AG09309 (cell line): ENCODE data around the gene JARID2.

Experiments
- DNase-seq: peaks from one replicate; pipeline ENCODE4 v3.0.0-alpha.2; 2010; ENCODE audit warnings: low read depth
- H3K4me3 ChIP-seq: 2 replicates; pipeline ENCODE4 v1.5.1; 2011; ENCODE audit warnings: mild to moderate bottlenecking, low read depth, low read length, moderate library complexity; ENCODE audit not compliant: control insufficient read depth
- TF ChIP-seq, protein P1 (sequence below): IDR thresholded peaks from 2 replicates; pipeline ENCODE4 v1.5.1; 2011; ENCODE audit warnings: mild to moderate bottlenecking, low read depth, low read length, inconsistent platforms; ENCODE audit not compliant: insufficient read depth, control insufficient read depth; ENCODE audit errors: missing control alignments

Gene JARID2

DNA sequence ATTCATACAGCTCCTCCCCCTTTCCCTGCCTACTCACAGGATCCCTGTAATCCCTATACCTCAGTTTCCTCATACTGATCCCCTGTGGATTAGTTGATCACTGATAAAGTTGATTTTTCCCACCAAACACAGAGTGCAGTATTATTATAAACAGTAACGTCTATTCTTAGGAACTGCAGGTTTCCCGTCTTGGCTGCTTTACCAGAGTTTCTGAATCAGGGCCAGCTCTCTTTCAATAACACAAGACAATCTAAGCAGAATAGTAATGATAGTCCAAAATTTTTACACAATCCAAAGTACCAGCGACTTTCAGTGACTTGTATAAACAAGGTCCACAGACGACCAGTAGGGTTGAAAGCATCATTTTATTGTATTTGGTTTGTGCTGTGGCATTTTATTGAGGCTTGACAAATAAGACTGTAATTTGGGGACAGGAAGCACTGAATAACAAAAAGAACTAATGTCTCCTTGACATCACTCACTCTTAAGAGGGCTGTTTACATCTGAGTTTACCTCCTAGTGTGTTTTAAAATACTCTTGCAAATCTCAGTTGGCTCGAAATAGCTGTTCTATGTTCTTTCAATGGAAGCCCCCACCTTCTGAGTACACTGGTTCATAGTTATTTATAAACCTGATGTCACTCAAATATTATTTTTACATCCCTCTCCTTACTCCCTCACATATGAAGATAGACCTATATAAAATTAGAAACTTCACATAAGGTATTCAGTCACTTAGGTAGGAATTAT is 6.1 kb upstream of the JARID2 start:
- DNase-seq, result no peak
- TF ChIP-seq, protein P1, sequence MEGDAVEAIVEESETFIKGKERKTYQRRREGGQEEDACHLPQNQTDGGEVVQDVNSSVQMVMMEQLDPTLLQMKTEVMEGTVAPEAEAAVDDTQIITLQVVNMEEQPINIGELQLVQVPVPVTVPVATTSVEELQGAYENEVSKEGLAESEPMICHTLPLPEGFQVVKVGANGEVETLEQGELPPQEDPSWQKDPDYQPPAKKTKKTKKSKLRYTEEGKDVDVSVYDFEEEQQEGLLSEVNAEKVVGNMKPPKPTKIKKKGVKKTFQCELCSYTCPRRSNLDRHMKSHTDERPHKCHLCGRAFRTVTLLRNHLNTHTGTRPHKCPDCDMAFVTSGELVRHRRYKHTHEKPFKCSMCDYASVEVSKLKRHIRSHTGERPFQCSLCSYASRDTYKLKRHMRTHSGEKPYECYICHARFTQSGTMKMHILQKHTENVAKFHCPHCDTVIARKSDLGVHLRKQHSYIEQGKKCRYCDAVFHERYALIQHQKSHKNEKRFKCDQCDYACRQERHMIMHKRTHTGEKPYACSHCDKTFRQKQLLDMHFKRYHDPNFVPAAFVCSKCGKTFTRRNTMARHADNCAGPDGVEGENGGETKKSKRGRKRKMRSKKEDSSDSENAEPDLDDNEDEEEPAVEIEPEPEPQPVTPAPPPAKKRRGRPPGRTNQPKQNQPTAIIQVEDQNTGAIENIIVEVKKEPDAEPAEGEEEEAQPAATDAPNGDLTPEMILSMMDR, result no peak
- no peak overlapping the region for H3K4me3 ChIP-seq

DNA sequence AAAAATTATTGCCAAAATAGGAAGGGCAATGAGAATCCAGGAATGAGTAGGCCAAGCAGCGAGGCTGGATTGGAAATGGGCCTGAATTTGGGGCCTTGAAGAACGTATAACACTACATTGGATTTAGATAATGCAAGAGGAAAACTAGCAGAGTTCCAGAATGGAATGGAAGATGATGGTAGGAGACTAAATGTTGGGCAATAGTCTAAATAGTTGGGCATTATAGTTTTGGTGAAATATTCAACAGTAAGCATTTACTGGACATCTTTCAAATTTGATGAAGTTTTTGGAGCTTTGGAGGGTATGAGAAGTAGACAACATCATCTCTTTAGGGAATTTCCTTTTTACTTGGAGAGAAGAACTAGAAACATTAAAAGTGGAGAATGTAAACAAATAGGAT is 3.4 kb upstream of the JARID2 start:
- TF ChIP-seq, protein P1, result no peak
- no peak overlapping the region for H3K4me3 ChIP-seq

DNA sequence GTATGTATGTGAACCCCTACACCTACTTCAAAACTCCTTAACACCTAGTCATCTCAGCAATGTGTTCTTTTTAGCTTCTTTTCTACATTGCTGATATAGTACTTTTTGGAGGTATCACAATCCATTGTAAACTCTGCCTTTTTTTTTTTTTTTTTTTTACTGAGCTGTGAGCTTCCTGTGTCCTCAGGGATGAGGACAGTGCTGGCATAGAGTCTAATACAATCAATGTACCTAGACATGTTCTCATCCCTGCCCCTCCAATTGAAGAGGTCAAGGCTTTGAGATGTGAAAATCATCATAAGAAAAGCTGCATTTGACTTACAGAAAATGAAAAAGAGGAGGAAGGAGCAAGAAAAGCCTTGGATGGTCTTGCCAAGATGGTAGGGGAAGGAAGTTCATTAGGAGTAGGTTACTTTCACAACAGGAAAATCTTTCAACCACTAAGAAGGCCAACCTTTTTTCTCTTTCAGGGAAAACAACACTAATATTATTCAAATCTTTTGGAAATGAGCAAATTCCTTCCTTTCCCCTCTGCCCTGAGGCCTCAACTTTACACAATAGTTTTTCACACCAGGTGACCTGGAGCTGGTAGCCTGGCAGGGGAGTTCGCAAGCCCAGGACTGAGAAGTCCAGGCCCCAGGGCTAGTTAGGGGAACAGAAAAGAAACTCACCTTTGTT is 2.8 kb upstream of the JARID2 start:
- DNase-seq, result no peak
- H3K4me3 ChIP-seq, result no peak overlapping the region
- TF ChIP-seq, protein P1, result no peak

More for the DNA sequence above, 3.4 kb upstream of the JARID2 start:
- no peak for DNase-seq

DNA sequence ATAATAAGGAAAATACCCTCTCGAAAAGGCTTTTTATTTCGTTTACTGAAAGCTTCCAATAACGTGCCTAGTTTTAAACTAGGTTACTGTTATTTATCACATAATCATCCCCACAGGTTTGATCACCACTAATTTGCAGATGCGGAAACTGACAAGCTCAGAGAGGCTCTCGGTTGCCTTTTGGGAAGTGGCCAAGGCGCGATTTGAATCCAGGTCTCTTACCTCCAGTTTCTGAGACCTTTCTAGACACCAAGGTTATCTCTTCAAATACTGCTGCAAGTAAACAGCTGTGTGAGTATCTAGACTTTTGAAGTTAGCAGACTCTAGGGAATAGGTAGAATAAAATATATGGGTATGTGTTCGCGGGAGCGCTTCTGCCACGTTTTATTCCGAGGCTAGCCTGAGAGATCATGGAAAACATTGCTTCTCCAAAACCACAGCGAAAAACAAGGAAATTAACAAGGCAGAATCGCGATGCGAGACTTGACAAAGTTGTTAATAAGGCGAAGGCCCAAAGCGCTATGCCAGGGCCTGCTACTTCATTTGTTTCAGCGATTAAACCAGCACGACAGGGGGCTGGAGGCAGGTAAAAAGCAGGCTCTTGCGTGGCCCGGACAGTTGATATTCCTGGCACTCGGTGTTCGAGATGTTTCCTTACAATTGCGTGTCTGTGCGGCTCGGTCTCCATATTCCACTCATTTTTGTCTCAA is 1.8 kb upstream of the JARID2 start:
- TF ChIP-seq, protein P1, result no peak
- DNase-seq, result no peak
- peak overlapping the region; percentile 97 for H3K4me3 ChIP-seq

DNA sequence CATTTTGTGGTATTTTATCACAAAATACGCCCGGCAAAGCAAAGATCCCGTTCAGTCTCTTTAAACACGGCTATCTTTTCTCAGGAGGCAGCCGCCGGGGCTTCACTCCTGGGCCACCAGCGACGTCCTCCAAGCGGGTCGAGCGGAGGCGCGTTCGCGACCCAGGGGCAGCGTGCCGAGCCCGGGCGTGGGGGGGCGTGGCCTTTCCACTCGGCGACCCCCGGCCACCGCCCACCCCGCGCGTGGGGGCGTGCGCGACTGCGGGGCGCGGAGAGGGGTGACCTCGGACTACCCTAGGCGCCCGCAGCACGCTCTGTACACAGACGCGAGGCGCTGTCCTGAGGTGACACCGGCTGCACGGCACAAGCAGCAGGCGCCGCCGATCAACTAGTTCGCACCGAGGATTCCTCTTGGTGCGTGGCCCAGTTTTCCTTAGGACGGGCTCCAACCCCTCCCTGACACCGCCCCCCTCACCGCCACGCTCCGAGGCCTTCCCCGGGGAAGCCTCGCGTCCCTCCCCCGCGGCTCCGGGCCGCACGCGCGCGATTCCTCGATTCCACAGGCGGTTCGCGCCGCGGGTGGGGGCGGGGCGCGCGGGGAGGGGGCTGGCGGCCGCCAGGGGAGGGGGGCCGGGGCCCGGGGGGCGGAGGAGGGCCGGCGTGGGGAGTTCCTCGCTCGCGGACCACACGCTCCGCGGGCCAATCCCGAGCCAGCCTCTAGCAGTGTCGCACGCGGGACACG is 1.1 kb upstream of the JARID2 start:
- TF ChIP-seq, protein P1, result no peak
- no peak for DNase-seq
- peak overlapping the region; percentile 97 for H3K4me3 ChIP-seq

DNA sequence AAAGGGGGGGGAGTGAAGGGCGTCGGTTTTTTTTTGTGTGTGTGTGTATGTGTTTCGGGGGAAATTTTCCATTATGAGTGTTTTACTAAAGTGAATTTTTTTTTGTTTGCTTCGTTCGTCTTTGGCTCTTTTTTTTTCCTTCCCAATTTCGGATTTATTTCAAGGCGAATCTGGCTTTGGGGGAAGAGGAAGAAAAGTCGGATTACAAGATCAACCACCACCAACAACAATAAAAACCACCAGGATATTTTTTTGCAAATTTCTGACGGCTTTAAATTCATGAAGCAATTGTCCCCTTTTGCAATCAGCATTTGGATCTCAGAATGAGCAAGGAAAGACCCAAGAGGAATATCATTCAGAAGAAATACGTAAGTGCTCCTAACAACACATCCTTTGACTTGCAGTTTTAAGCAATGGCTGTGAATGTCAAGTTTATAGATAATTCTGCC is 372 bp downstream of the JARID2 start:
- TF ChIP-seq, protein P1, result no peak
- DNase-seq, result no peak
- H3K4me3 ChIP-seq, result peak overlapping the region; percentile 97
